T1000 (cell line): Measurements from ENCODE around the gene RALGAPB.
A peak's percentile ranks its signal among the peaks of the same experiment; 100 is the strongest.
"Not testable (repeated sequence)": the region's sequence is repeated elsewhere in the genome, so short reads cannot be mapped to it uniquely, and the experiment has no call there.

Experiments used
- DNase-seq: peaks from one replicate; lab custom pipeline; 2025; ENCODE audit warnings: mixed read lengths; lab: John Stamatoyannopoulos, UW

The RALGAPB gene

GRCh38 chr20:38447251-38447661 lies 25.4 kb upstream of the RALGAPB start:
- DNase-seq, result no peak

GRCh38 chr20:38447931-38448675 lies 24.5 kb upstream of the RALGAPB start:
- no peak for DNase-seq

- DNase-seq, result no peak
These were observed 23.6 kb upstream of the RALGAPB start for GRCh38 chr20:38449046-38449445.

GRCh38 chr20:38450412-38450975 lies 22.1 kb upstream of the RALGAPB start:
- no peak for DNase-seq

GRCh38 chr20:38452880-38453624 lies 19.6 kb upstream of the RALGAPB start:
- DNase-seq, result no peak

- DNase-seq, result no peak
These were observed 18.7 kb upstream of the RALGAPB start for GRCh38 chr20:38453941-38454340.

GRCh38 chr20:38454556-38455473 lies 17.8 kb upstream of the RALGAPB start:
- DNase-seq, result no peak

GRCh38 chr20:38458314-38458713 lies 14.3 kb upstream of the RALGAPB start:
- DNase-seq, result no peak

- DNase-seq, result peak; percentile 8
These were observed 12.5 kb upstream of the RALGAPB start for GRCh38 chr20:38460040-38460623.

- DNase-seq, result not testable (repeated sequence)
These were observed 12.0 kb upstream of the RALGAPB start for GRCh38 chr20:38460631-38461030.

- not testable (repeated sequence) for DNase-seq
These were observed 11.5 kb upstream of the RALGAPB start for GRCh38 chr20:38461167-38461566.

GRCh38 chr20:38461569-38461968 lies 11.1 kb upstream of the RALGAPB start:
- DNase-seq, result not testable (repeated sequence)

GRCh38 chr20:38466171-38466570 lies 6.5 kb upstream of the RALGAPB start:
- DNase-seq, result no peak

- no peak for DNase-seq
These were observed 5.7 kb upstream of the RALGAPB start for GRCh38 chr20:38466983-38467382.

- no peak for DNase-seq
These were observed 1.4 kb upstream of the RALGAPB start for GRCh38 chr20:38471245-38471644.

- no peak for DNase-seq
These were observed 593 bp upstream of the RALGAPB start for GRCh38 chr20:38471987-38472512.

GRCh38 chr20:38473367-38473795 lies 738 bp downstream of the RALGAPB start:
- DNase-seq, result no peak

GRCh38 chr20:38477747-38478146 lies 5.1 kb downstream of the RALGAPB start:
- DNase-seq, result no peak

GRCh38 chr20:38479596-38479995 lies 7.0 kb downstream of the RALGAPB start:
- no peak for DNase-seq

GRCh38 chr20:38485041-38485440 lies 12.4 kb downstream of the RALGAPB start:
- no peak for DNase-seq

GRCh38 chr20:38489181-38489580 lies 16.5 kb downstream of the RALGAPB start:
- no peak for DNase-seq
